Liver (tissue), 9 donors: ENCODE data around the gene E2F7. TPM values are rescaled to one million over a fixed set of nuclear protein-coding genes. Genes with fewer than 3 reads are reported as not detected.

Source experiments
- DNase-seq: peaks from one replicate; pipeline ENCODE4 v3.0.0-alpha.2; 2017; ENCODE audit warnings: low spot score
- H3K27ac ChIP-seq, 2 donors: one replicate each; pipeline ENCODE4 v1.7.0; 2013; ENCODE audit warnings: inconsistent platforms in 2 of 2, low read length in 2 of 2, control low read depth in 1 of 2, low read depth in 1 of 2, mild to moderate bottlenecking in 1 of 2
- H3K27me3 ChIP-seq, 4 donors: one replicate each; pipeline versions ENCODE4 v1.6.1 to v1.7.0; 2013; ENCODE audit warnings: low read length in 3 of 4, inconsistent platforms in 1 of 4, mild to moderate bottlenecking in 1 of 4, moderate library complexity in 1 of 4; ENCODE audit not compliant: control insufficient read depth in 4 of 4, insufficient read depth in 4 of 4
- H3K36me3 ChIP-seq, 4 donors: one replicate each; pipeline versions ENCODE4 v1.6.1 to v1.7.0; 2013; ENCODE audit warnings: low read length in 3 of 4, mild to moderate bottlenecking in 3 of 4, low read depth in 1 of 4, moderate library complexity in 1 of 4; ENCODE audit not compliant: control insufficient read depth in 4 of 4, insufficient read depth in 3 of 4
- H3K4me1 ChIP-seq, 4 donors: one replicate each; pipeline versions ENCODE4 v1.6.1 to v1.7.0; 2013; ENCODE audit warnings: low read length in 3 of 4, mild to moderate bottlenecking in 3 of 4, moderate library complexity in 1 of 4; ENCODE audit not compliant: control insufficient read depth in 4 of 4, insufficient read depth in 4 of 4
- H3K4me3 ChIP-seq, 3 donors: one replicate each; pipeline versions ENCODE4 v1.6.1 to v1.7.0; 2013; ENCODE audit warnings: low read length in 3 of 3, control low read depth in 1 of 3, low read depth in 1 of 3, mild to moderate bottlenecking in 1 of 3
- H3K9ac ChIP-seq, 2 donors: one replicate each; pipeline ENCODE4 v1.7.0; 2013; ENCODE audit warnings: low read length in 2 of 2, mild to moderate bottlenecking in 2 of 2, moderate library complexity in 2 of 2, control low read depth in 1 of 2, low read depth in 1 of 2
- H3K9me3 ChIP-seq, 4 donors: one replicate each; pipeline versions ENCODE4 v1.6.1 to v1.7.0; 2013; ENCODE audit warnings: low read length in 3 of 4; ENCODE audit not compliant: control insufficient read depth in 4 of 4
- EGR1 ChIP-seq, 2 donors: IDR thresholded peaks; 2 replicates each; pipeline ENCODE4 v1.6.1; 2016 to 2018; ENCODE audit warnings: antibody characterized with exemption in 2 of 2, low read depth in 2 of 2
- FOXA1 ChIP-seq: IDR thresholded peaks from 2 replicates; pipeline ENCODE4 v1.6.1; 2016; ENCODE audit warnings: antibody characterized with exemption
- FOXA2 ChIP-seq: IDR thresholded peaks from 2 replicates; pipeline ENCODE4 v1.6.1; 2016; ENCODE audit warnings: antibody characterized with exemption
- GABPA ChIP-seq, 2 donors: IDR thresholded peaks in 1 of 2; conservative IDR thresholded peaks in 1 of 2; 2 replicates each; pipeline ENCODE4 v1.6.1; 2016; ENCODE audit warnings: antibody characterized with exemption in 2 of 2, mild to moderate bottlenecking in 1 of 2, moderate library complexity in 1 of 2
- HNF4A ChIP-seq, 2 donors: conservative IDR thresholded peaks; 2 replicates each; pipeline ENCODE4 v1.6.1; 2016; ENCODE audit warnings: antibody characterized with exemption in 2 of 2, mild to moderate bottlenecking in 2 of 2
- JUND ChIP-seq, 2 donors: IDR thresholded peaks; 2 replicates each; pipeline ENCODE4 v1.6.1; 2016; ENCODE audit warnings: antibody characterized with exemption in 2 of 2
- RAD21 ChIP-seq, 2 donors: IDR thresholded peaks; 2 replicates each; pipeline ENCODE4 v1.6.1; 2016; ENCODE audit warnings: antibody characterized with exemption in 2 of 2, mild to moderate bottlenecking in 2 of 2
- RXRA ChIP-seq, 2 donors: IDR thresholded peaks; 2 replicates each; pipeline ENCODE4 v1.6.1; 2017 to 2018; ENCODE audit warnings: antibody characterized with exemption in 2 of 2, mild to moderate bottlenecking in 1 of 2
- SP1 ChIP-seq: IDR thresholded peaks from 2 replicates; pipeline ENCODE4 v1.6.1; 2018; ENCODE audit warnings: antibody characterized with exemption, mild to moderate bottlenecking
- TAF1 ChIP-seq: conservative IDR thresholded peaks from 2 replicates; pipeline ENCODE4 v1.6.1; 2016; ENCODE audit warnings: antibody characterized with exemption, mild to moderate bottlenecking
- WGBS: extraction: QIAGEN DNeasy Blood & Tissue Kit; methylation state at CpG from one replicate; pipeline ENCODE4 v1.1.7; 2013; 5-methylcytosine and 5-hydroxymethylcytosine counted together
- polyA plus RNA-seq, 2 donors: library from polyadenylated mRNA; stranded (reverse) in 1 of 2; unstranded in 1 of 2; fragments of 200-250 nt in 1 of 2; fragments of >200 nt in 1 of 2; fragmentation: Nextera tagmentation in 1 of 2; extraction: Ambion mirVana in 1 of 2; gene quantifications; one replicate each; pipeline versions ENCODE4 v1.2.1 to v1.2.3, GENCODE V29; 2013 to 2015
- total RNA-seq, 2 donors: library from RNA; depleted of rRNA; stranded (reverse); fragments of >200 nt; gene quantifications; one replicate each; pipeline ENCODE4 v1.2.3, GENCODE V29; 2014
- TF ChIP-seq, protein P1 (sequence below): IDR thresholded peaks from 2 replicates; pipeline ENCODE4 v1.6.1; 2016; ENCODE audit warnings: antibody characterized with exemption
- TF ChIP-seq, protein P2 (sequence below): IDR thresholded peaks from 2 replicates; pipeline ENCODE4 v1.6.1; 2016; ENCODE audit warnings: antibody characterized with exemption
- TF ChIP-seq, protein P3 (sequence below): IDR thresholded peaks from 2 replicates; pipeline ENCODE4 v1.6.1; 2016; ENCODE audit warnings: antibody characterized with exemption
- TF ChIP-seq, protein P4 (sequence below): IDR thresholded peaks from 2 replicates; pipeline ENCODE4 v1.6.1; 2016; ENCODE audit warnings: antibody characterized with exemption, mild to moderate bottlenecking
- donor health status: healthy.
- donor health status: healthy.
- donor health status: healthy.
- donor health status: healthy.
- donor health status: healthy.

Gene E2F7
- total and polyA plus RNA-seq, 4 donors, result 0.13 to 5.8 (median 0.17) TPM; not detected in 1

DNA sequence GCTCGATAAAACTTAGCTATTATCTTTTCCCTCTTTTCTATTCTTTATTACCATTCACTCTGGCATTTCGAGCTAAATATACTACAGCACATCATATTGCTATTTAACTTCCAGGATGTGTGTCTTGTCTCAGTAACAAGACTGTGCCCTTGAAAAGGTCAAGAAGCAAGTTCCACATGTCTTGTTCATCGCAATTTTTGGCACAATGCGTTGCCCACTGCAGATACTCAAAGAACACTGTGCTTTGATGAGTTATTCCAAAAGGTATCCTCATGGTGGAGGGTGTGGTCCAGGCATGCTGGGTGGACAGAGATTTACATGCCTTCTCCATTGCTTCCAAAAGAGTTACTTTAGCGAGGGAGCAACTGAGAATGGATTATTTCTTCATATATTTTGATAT, 6.6 kb downstream of the E2F7 start:
- WGBS, result 93% methylated on average over 5 of the region's 5 CpGs
- Histone ChIP-seq H3K9me3 (no peaks in the 10 kb centered on the region), H3K4me1 (no peaks in the 10 kb centered on the region), H3K9ac (no peak overlapping the region), H3K27ac (no peak overlapping the region), H3K36me3 (no peaks in the 10 kb centered on the region), H3K4me3 (no peak overlapping the region), H3K27me3 (peaks cover 0 to 4% (median under 1%) of the 10 kb centered on the region in 4 donors)
- TF ChIP-seq, protein P1, sequence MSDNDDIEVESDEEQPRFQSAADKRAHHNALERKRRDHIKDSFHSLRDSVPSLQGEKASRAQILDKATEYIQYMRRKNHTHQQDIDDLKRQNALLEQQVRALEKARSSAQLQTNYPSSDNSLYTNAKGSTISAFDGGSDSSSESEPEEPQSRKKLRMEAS, result no peak
- no peak for TF ChIP-seq RXRA (IDR thresholded peaks at IDR 0.05)
- no peak for TF ChIP-seq EGR1 (IDR thresholded peaks at IDR 0.05; ENCODE audit: low read depth in 2 of 2)
- TF ChIP-seq, protein P2, sequence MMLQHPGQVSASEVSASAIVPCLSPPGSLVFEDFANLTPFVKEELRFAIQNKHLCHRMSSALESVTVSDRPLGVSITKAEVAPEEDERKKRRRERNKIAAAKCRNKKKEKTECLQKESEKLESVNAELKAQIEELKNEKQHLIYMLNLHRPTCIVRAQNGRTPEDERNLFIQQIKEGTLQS, result no peak
- no peak for TF ChIP-seq JUND (IDR thresholded peaks at IDR 0.05)
- TF ChIP-seq GABPA (IDR thresholded peaks at IDR 0.05 in 1 of 2, conservative IDR thresholded peaks at IDR 0.05 in 1 of 2), result no peak
- no peak for TF ChIP-seq TAF1
- TF ChIP-seq, protein P3, sequence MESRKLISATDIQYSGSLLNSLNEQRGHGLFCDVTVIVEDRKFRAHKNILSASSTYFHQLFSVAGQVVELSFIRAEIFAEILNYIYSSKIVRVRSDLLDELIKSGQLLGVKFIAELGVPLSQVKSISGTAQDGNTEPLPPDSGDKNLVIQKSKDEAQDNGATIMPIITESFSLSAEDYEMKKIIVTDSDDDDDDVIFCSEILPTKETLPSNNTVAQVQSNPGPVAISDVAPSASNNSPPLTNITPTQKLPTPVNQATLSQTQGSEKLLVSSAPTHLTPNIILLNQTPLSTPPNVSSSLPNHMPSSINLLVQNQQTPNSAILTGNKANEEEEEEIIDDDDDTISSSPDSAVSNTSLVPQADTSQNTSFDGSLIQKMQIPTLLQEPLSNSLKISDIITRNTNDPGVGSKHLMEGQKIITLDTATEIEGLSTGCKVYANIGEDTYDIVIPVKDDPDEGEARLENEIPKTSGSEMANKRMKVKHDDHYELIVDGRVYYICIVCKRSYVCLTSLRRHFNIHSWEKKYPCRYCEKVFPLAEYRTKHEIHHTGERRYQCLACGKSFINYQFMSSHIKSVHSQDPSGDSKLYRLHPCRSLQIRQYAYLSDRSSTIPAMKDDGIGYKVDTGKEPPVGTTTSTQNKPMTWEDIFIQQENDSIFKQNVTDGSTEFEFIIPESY, result no peak
- TF ChIP-seq SP1, result no peak
- TF ChIP-seq, protein P4, sequence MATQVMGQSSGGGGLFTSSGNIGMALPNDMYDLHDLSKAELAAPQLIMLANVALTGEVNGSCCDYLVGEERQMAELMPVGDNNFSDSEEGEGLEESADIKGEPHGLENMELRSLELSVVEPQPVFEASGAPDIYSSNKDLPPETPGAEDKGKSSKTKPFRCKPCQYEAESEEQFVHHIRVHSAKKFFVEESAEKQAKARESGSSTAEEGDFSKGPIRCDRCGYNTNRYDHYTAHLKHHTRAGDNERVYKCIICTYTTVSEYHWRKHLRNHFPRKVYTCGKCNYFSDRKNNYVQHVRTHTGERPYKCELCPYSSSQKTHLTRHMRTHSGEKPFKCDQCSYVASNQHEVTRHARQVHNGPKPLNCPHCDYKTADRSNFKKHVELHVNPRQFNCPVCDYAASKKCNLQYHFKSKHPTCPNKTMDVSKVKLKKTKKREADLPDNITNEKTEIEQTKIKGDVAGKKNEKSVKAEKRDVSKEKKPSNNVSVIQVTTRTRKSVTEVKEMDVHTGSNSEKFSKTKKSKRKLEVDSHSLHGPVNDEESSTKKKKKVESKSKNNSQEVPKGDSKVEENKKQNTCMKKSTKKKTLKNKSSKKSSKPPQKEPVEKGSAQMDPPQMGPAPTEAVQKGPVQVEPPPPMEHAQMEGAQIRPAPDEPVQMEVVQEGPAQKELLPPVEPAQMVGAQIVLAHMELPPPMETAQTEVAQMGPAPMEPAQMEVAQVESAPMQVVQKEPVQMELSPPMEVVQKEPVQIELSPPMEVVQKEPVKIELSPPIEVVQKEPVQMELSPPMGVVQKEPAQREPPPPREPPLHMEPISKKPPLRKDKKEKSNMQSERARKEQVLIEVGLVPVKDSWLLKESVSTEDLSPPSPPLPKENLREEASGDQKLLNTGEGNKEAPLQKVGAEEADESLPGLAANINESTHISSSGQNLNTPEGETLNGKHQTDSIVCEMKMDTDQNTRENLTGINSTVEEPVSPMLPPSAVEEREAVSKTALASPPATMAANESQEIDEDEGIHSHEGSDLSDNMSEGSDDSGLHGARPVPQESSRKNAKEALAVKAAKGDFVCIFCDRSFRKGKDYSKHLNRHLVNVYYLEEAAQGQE, result no peak
- TF ChIP-seq RAD21 (IDR thresholded peaks at IDR 0.05), result no peak
- no peak for TF ChIP-seq FOXA2
- TF ChIP-seq HNF4A (conservative IDR thresholded peaks at IDR 0.05), result no peak
- no peak for TF ChIP-seq FOXA1
- DNase-seq, result no peak

DNA sequence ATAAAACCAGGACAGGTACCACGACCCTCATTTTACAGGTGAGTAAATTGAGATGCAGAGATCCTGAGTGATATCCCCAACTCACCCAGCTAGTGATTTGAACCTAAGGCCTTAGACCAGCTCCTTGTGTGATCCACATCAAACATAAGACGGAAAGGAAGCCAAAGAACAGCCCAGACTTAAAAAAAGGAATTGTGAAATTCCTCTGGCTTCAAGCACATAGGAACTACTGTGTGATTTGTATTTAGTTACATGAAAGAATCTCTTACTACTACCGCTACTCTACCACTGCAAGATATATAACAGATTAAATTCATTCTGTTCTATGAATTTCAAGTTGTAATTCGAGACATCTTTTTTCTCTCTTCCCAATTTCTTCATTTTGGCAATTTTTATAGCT, 10.5 kb downstream of the E2F7 start:
- 97% methylated on average over 4 of the region's 4 CpGs for WGBS
- Histone ChIP-seq H3K36me3 (no peaks in the 10 kb centered on the region), H3K9me3 (no peaks in the 10 kb centered on the region), H3K27ac (no peak overlapping the region), H3K4me1 (no peaks in the 10 kb centered on the region), H3K27me3 (no peaks in the 10 kb centered on the region), H3K4me3 (no peak overlapping the region), H3K9ac (no peak overlapping the region)
- no peak for TF ChIP-seq RAD21 (IDR thresholded peaks at IDR 0.05)
- no peak for TF ChIP-seq SP1
- DNase-seq, result no peak
